GM12873 (cell line): ENCODE data around the gene CHI3L2.

Experiments used
- TF ChIP-seq, protein P1 (sequence below): IDR thresholded peaks from 2 replicates; pipeline ENCODE4 v1.5.1; 2012; ENCODE audit warnings: low read depth, mild to moderate bottlenecking, moderate library complexity, low read length, control low read depth; ENCODE audit not compliant: insufficient read depth; ENCODE audit errors: missing control alignments

The CHI3L2 gene

DNA sequence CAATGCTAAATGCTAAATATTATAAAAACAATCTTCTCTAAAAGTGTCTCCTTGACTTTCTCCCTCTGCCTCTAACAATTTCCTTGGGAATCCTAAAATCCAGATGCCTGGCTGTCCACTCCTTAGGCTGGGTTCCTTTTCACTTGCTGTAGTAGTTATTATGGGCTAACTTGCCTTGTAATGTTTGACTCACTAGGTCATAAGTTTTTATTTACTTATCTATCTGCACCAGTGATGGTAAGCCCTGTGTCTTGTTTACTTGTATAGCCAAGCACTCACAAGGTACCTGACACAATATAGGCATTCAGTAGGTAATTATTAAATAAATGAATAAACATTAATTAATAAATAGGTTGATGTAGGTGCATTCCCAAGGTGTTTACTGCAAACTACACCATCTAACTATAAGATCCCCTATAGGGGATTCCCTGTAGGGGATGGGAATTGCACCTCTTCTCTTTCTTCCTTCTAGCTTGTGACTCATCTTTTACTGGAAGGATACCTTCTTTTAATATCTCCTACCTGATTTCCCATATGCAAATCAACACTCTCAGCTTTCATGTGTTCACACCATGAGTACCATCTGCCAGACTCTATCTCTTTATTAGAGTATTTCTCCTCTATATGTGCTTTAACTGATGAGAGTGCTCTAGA, 48.4 kb downstream of the CHI3L2 start:
- TF ChIP-seq, protein P1, sequence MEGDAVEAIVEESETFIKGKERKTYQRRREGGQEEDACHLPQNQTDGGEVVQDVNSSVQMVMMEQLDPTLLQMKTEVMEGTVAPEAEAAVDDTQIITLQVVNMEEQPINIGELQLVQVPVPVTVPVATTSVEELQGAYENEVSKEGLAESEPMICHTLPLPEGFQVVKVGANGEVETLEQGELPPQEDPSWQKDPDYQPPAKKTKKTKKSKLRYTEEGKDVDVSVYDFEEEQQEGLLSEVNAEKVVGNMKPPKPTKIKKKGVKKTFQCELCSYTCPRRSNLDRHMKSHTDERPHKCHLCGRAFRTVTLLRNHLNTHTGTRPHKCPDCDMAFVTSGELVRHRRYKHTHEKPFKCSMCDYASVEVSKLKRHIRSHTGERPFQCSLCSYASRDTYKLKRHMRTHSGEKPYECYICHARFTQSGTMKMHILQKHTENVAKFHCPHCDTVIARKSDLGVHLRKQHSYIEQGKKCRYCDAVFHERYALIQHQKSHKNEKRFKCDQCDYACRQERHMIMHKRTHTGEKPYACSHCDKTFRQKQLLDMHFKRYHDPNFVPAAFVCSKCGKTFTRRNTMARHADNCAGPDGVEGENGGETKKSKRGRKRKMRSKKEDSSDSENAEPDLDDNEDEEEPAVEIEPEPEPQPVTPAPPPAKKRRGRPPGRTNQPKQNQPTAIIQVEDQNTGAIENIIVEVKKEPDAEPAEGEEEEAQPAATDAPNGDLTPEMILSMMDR, result no peak

DNA sequence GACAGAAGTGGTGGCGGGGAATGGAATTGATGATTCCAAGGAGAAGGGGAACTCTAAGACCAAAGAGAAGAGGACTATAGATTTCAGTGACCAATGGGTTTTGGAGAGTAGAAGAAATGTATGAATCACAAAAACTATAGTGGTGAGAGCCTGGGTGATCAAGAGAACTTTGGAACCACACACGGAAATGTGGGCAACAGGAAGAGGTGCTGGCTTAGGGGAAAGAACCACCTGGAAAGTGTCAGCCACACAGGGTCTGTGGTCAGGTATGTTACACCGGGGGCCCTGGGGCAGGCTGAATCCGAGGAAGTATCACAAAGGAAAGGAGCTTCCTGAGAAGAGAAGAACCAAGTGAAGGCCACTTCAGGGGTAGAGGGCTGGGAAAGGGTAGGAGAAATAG, 51.6 kb downstream of the CHI3L2 start:
- TF ChIP-seq, protein P1, result no peak

DNA sequence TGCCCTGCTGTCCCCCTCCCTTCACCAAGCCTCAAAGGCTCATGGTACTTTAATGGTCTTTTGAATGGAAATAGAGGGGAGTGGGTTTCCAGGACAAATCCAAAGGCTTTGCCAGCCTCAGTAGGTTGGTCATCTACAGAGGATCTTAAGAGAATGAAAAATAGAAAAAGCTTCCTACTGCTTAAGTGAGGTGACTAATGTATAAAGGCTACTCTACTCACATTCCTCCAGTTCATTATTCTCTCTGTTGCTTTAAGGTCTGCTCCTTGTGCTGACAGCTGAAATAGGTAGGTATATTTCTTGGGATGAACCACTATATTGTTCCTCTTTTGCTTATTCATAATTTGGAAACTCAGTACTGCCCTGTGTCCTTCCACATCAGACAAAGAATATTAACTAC, 52.8 kb downstream of the CHI3L2 start:
- TF ChIP-seq, protein P1, result no peak

DNA sequence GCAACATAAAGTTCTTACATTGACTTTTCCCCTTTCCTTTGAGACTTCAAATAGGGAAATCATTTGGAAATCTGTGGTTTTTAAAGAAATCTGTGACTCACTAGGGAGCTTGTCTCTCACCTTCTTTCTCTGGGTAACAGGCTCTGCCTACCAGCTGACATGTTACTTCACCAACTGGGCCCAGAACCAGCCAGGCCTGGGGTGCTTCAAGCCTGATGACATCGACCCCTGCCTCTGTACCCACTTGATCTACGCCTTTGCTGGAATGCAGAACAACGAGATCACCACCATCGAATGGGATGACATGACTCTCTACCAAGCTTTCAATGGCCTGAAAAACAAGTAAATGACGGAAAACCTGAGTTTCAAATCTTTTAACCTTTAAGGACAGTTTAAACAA, 53.9 kb downstream of the CHI3L2 start:
- TF ChIP-seq, protein P1, result no peak

DNA sequence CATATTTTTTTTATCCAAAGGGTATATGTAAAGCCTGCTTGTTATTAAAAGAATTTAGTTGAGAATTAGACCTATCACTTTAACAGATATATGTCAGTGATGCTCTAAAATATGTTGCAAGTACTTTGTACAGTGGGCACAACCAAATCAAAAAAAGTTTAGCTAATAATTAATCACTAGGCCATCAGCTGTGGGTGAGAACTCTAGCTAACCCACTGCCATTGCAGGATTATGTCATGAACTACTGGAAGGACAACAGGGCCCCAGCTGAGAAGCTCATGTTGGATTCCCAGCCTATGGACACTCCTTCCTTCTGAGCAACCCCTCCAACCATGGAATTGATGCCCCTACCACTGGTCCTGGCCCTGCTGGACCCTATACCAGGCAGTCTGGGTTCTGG, 56.3 kb downstream of the CHI3L2 start:
- TF ChIP-seq, protein P1, result no peak

DNA sequence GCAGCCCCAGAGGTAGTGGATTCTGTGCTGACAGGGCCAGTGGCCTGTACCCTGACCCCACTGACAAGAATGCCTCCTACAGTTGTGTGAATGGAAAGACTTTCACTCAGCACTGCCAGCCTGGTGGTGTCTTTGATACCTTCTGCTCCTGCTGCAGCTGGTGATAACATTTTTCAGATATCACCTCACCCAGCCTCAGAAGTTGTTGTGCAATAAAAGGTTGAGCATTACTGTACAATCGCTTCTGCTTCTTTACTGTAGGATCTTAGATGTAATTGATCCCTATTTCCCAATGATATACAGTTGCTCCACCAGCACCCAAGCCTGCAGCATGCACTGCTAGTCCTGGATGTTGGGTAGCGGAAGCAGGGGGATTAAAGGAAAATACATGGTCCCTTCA, 58.4 kb downstream of the CHI3L2 start:
- TF ChIP-seq, protein P1, result no peak

DNA sequence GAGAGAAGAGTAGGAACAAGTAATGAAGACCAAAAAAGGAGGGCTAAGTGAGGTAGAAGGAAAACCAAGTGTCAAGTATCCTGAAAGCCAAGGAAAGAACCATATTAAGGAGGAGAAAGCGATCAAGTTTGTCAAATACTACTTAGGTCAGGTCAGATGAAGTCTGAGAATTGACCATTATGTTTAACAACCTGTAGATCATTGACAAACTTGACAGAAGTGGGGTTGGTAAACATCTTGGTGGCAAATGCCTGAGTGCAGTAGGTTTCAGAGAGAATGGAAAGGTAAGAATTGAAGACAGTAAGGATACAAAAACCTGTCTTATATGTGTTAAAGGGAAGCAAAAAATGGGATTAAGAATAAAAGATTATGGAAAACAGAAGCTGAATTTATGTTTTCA, 59.4 kb downstream of the CHI3L2 start:
- TF ChIP-seq, protein P1, result no peak

DNA sequence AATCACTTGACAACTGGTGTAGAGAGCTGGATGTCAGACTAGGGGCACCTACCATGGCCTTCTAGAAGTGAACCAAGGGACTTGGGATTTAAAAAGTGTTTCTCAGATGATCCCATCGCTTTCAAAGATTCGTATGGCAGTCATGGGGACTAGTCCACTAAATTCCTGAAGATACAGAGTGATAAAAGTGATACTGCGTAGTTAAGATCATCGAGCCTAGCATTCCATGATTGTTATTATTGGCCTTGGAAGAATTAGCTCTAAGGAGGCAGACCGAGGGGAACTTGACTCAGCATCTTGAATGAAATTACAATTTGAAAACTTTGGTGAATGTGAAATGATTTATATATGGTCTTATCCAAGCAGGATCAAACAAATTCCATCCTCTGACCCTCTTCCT, 61.9 kb downstream of the CHI3L2 start:
- TF ChIP-seq, protein P1, result no peak
